ENCODE measurements around the gene SPPL2B.

Gene SPPL2B

GRCh38 chr19:2321565-2322283 lies 6.8 kb upstream of the SPPL2B start:
- TF ChIP-seq CTCF (IDR thresholded peaks at IDR 0.05): no peak

- TF ChIP-seq CTCF (IDR thresholded peaks at IDR 0.05): no peak
Measured at GRCh38 chr19:2323707-2324106, 4.8 kb upstream of the SPPL2B start.

- TF ChIP-seq CTCF (IDR thresholded peaks at IDR 0.05): no peak
Measured at GRCh38 chr19:2324220-2324948, 4.1 kb upstream of the SPPL2B start.

GRCh38 chr19:2325281-2326046 lies 3.0 kb upstream of the SPPL2B start:
- no peak for TF ChIP-seq CTCF (IDR thresholded peaks at IDR 0.05)

- no peak for TF ChIP-seq CTCF (IDR thresholded peaks at IDR 0.05)
Measured at GRCh38 chr19:2326699-2327360, 1.7 kb upstream of the SPPL2B start.

GRCh38 chr19:2327773-2328400 lies 597 bp upstream of the SPPL2B start:
- no peak for TF ChIP-seq CTCF (IDR thresholded peaks at IDR 0.05)

- no peak for TF ChIP-seq CTCF (IDR thresholded peaks at IDR 0.05)
Measured at GRCh38 chr19:2329149-2329478, 630 bp downstream of the SPPL2B start.

Data from LNCAP (cell line).